Neural cell (in vitro differentiated cells): Measurements from ENCODE around the gene TECPR2. TPM values are rescaled to one million over a fixed set of nuclear protein-coding genes. Genes with fewer than 3 reads are reported as not detected.

Source experiments
- H2AFZ ChIP-seq: fragments of 200-600, 300-800 bp; sonication (generic), shearing (Covaris generic); 2 replicates; pipeline ENCODE4 v1.6.0; 2014; ENCODE audit warnings: low read depth, mild to moderate bottlenecking, antibody characterized with exemption, low read length, moderate library complexity
- H3F3A ChIP-seq: fragments of 200-600 bp; shearing (Covaris generic); 2 replicates; pipeline ENCODE4 v1.6.1; 2016; ENCODE audit warnings: mild to moderate bottlenecking, moderate library complexity, mixed read lengths, antibody characterized with exemption, low read length; ENCODE audit not compliant: insufficient read depth, poor library complexity, severe bottlenecking
- H3K27ac ChIP-seq: fragments of 200-600, 300-800 bp; sonication (generic), shearing (Covaris generic); 2 replicates; pipeline ENCODE4 v1.5.1; 2014; ENCODE audit warnings: mild to moderate bottlenecking, low read length, moderate library complexity
- H3K27me3 ChIP-seq: fragments of 300-800, 200-600 bp; sonication (generic), shearing (Covaris generic); 2 replicates; pipeline ENCODE4 v1.6.0; 2014; ENCODE audit warnings: mild to moderate bottlenecking, low read depth, low read length, moderate library complexity; ENCODE audit not compliant: insufficient read depth
- H3K36me3 ChIP-seq: fragments of 300-800, 200-600 bp; sonication (generic), shearing (Covaris generic); 2 replicates; pipeline ENCODE4 v1.5.1; 2014; ENCODE audit warnings: mild to moderate bottlenecking, antibody characterized with exemption, low read length, moderate library complexity; ENCODE audit not compliant: insufficient read depth
- H3K4me2 ChIP-seq: fragments of 300-800, 200-600 bp; sonication (generic), shearing (Covaris generic); 2 replicates; pipeline ENCODE4 v1.6.0; 2014; ENCODE audit warnings: mild to moderate bottlenecking, low read length
- H3K4me3 ChIP-seq: fragments of 300-800, 200-600 bp; sonication (generic), shearing (Covaris generic); 2 replicates; pipeline ENCODE4 v1.5.1; 2014; ENCODE audit warnings: mild to moderate bottlenecking, low read length, moderate library complexity
- H3K79me2 ChIP-seq: fragments of 200-600 bp; shearing (Covaris generic); replicated peaks from 2 replicates; pipeline ENCODE4 v1.6.0; 2014; ENCODE audit warnings: mild to moderate bottlenecking, low read length, moderate library complexity; ENCODE audit not compliant: insufficient read depth
- H3K9ac ChIP-seq: fragments of 300-800, 200-600 bp; sonication (generic), shearing (Covaris generic); 2 replicates; pipeline ENCODE4 v1.6.1; 2016; ENCODE audit warnings: mild to moderate bottlenecking, low read length, mixed read lengths
- H3K9me2 ChIP-seq: fragments of 200-600 bp; shearing (Covaris generic); 2 replicates; pipeline ENCODE4 v1.6.1; 2016; ENCODE audit warnings: mild to moderate bottlenecking, low read length, mixed read lengths; ENCODE audit not compliant: insufficient read depth
- H3K9me3 ChIP-seq: fragments of 200-600, 300-800 bp; sonication (generic), shearing (Covaris generic); 2 replicates; pipeline ENCODE4 v1.6.1; 2016; ENCODE audit warnings: mild to moderate bottlenecking, mixed run types, low read length, moderate library complexity, mixed read lengths
- H4K20me1 ChIP-seq: fragments of 200-600 bp; shearing (Covaris generic); 2 replicates; pipeline ENCODE4 v1.6.1; 2016; ENCODE audit warnings: mild to moderate bottlenecking, mixed run types; ENCODE audit not compliant: insufficient read depth
- EP300 ChIP-seq: fragments of 450-650 bp; conservative IDR thresholded peaks from 2 replicates; pipeline ENCODE4 v1.6.1; 2014; ENCODE audit warnings: antibody characterized with exemption, mild to moderate bottlenecking, moderate library complexity; ENCODE audit not compliant: poor library complexity, severe bottlenecking
- EZH2 ChIP-seq: fragments of 200-600, 300-800 bp; shearing (Covaris generic), sonication (generic); IDR thresholded peaks from 2 replicates; pipeline ENCODE4 v1.6.1; 2014; ENCODE audit warnings: antibody characterized with exemption, low read length, borderline replicate concordance, mild to moderate bottlenecking; ENCODE audit not compliant: insufficient read depth, poor library complexity, severe bottlenecking
- MXI1 ChIP-seq: fragments of 450-650 bp; conservative IDR thresholded peaks from 2 replicates; pipeline ENCODE4 v1.6.1; 2014; ENCODE audit warnings: antibody characterized with exemption, mild to moderate bottlenecking; ENCODE audit not compliant: poor library complexity, severe bottlenecking
- POLR2AphosphoS5 ChIP-seq: IDR thresholded peaks from 2 replicates; pipeline ENCODE4 v1.6.1; 2012
- RAD21 ChIP-seq: fragments of 450-650 bp; conservative IDR thresholded peaks from 2 replicates; pipeline ENCODE4 v1.6.1; 2014; ENCODE audit warnings: antibody characterized with exemption, mild to moderate bottlenecking, moderate library complexity
- SMC3 ChIP-seq: fragments of 450-650 bp; conservative IDR thresholded peaks from 2 replicates; pipeline ENCODE4 v1.6.1; 2014; ENCODE audit warnings: antibody characterized with exemption, mild to moderate bottlenecking, moderate library complexity; ENCODE audit not compliant: poor library complexity
- TAF1 ChIP-seq: IDR thresholded peaks from 2 replicates; pipeline ENCODE4 v1.6.1; 2012; ENCODE audit warnings: low read depth
- polyA plus RNA-seq: library from polyadenylated mRNA; depleted of rRNA; stranded (reverse); fragments of >200 nt; gene quantifications from 2 replicates; pipeline ENCODE4 v1.2.3, GENCODE V29; 2014
- TF ChIP-seq, protein P1 (sequence below): IDR thresholded peaks from 2 replicates; pipeline ENCODE4 v1.6.1; 2012; ENCODE audit warnings: borderline replicate concordance
- TF ChIP-seq, protein P2 (sequence below): fragments of 450-650 bp; IDR thresholded peaks from 2 replicates; pipeline ENCODE4 v1.5.1; 2014; ENCODE audit warnings: antibody characterized with exemption, mild to moderate bottlenecking, moderate library complexity; ENCODE audit not compliant: poor library complexity, severe bottlenecking

TECPR2 gene
- polyA plus RNA-seq, 1 donor from 2014 or later, result 7.0 TPM

DNA sequence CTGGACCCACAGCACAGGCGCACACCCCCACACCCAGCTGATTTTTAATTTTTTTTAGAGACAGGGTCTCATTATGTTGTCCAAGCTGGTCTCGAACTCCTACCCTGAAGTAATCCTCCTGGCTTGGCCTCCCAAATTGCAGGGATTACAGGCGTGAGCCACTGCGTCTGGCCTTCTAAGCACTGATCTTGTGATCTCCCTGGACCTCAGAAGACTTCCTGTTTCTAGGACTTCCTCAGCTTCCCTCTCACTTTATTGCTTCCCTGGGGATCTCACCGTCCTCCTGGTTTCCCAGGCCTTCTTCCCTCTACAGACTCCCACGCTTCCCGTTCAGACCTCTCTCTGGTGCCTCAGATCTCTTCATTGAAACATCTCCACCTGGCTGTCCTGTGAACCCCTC, 29.4 kb upstream of the TECPR2 start:
- Histone ChIP-seq H3K79me2 (no peaks in the 10 kb centered on the region), H3K9ac (no peak overlapping the region), H3K27ac (no peak overlapping the region), H3K9me3 (no peaks in the 10 kb centered on the region), H2AFZ (no peak overlapping the region), H3K27me3 (no peaks in the 10 kb centered on the region), H3K4me3 (no peak overlapping the region), H3K9me2 (no peaks in the 10 kb centered on the region), H3K4me2 (no peak overlapping the region), H3K36me3 (no peaks in the 10 kb centered on the region), H4K20me1 (no peaks in the 10 kb centered on the region), H3F3A (no peaks in the 10 kb centered on the region)
- TF ChIP-seq, protein P1, sequence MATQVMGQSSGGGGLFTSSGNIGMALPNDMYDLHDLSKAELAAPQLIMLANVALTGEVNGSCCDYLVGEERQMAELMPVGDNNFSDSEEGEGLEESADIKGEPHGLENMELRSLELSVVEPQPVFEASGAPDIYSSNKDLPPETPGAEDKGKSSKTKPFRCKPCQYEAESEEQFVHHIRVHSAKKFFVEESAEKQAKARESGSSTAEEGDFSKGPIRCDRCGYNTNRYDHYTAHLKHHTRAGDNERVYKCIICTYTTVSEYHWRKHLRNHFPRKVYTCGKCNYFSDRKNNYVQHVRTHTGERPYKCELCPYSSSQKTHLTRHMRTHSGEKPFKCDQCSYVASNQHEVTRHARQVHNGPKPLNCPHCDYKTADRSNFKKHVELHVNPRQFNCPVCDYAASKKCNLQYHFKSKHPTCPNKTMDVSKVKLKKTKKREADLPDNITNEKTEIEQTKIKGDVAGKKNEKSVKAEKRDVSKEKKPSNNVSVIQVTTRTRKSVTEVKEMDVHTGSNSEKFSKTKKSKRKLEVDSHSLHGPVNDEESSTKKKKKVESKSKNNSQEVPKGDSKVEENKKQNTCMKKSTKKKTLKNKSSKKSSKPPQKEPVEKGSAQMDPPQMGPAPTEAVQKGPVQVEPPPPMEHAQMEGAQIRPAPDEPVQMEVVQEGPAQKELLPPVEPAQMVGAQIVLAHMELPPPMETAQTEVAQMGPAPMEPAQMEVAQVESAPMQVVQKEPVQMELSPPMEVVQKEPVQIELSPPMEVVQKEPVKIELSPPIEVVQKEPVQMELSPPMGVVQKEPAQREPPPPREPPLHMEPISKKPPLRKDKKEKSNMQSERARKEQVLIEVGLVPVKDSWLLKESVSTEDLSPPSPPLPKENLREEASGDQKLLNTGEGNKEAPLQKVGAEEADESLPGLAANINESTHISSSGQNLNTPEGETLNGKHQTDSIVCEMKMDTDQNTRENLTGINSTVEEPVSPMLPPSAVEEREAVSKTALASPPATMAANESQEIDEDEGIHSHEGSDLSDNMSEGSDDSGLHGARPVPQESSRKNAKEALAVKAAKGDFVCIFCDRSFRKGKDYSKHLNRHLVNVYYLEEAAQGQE, result no peak
- TF ChIP-seq TAF1 (no peak), EZH2 (no peak), POLR2AphosphoS5 (no peak), RAD21 (no peak), SMC3 (no peak), EP300 (no peak), MXI1 (no peak)
- TF ChIP-seq, protein P2, sequence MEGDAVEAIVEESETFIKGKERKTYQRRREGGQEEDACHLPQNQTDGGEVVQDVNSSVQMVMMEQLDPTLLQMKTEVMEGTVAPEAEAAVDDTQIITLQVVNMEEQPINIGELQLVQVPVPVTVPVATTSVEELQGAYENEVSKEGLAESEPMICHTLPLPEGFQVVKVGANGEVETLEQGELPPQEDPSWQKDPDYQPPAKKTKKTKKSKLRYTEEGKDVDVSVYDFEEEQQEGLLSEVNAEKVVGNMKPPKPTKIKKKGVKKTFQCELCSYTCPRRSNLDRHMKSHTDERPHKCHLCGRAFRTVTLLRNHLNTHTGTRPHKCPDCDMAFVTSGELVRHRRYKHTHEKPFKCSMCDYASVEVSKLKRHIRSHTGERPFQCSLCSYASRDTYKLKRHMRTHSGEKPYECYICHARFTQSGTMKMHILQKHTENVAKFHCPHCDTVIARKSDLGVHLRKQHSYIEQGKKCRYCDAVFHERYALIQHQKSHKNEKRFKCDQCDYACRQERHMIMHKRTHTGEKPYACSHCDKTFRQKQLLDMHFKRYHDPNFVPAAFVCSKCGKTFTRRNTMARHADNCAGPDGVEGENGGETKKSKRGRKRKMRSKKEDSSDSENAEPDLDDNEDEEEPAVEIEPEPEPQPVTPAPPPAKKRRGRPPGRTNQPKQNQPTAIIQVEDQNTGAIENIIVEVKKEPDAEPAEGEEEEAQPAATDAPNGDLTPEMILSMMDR, result no peak

DNA sequence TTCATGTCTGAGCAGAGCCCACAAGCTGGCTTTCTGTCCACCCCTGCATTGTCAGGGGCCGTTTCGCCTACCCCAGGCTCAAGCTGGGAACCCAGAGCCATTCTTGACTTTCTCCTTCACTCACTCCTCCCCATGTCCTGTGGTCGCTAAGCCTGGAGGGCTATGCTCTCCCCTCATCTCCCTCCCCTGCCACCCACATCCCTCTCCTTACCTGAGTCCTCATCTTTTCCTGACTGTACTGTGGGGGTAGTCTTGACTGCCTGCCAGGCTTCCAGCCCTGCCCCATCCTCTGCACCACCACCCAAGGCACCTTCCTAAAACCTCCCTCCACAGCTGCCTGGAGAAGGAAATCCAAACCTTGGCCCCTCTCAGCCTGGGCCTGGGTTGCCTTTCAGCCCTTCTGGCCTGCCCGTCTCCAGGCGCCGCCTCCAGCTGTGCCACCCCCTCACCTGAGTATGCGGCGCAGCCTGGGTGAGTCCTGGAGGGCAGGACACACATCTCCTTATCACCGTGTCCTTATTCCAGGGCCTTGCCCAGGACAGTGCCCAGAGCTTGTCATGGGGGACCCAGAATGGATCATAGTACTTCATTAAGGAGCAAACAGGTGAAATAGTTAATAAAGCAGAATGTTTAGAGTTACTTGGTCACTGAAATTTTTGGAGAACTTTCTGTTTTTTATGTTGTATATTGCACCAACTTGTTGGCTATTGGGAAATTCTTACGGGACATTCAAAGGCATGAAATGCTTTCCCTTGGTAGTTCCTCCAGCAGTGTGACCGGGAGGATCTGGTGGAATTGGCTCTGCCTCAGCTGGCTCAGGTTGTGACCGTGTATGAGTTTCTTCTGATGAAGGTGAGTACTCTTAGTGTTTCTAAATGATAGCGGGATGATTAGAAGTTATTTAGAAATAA, 28.7 kb upstream of the TECPR2 start:
- no peaks in the 10 kb centered on the region for H4K20me1 ChIP-seq
- H3K27ac ChIP-seq, result no peak overlapping the region
- H3K27me3 ChIP-seq, result no peaks in the 10 kb centered on the region
- H3F3A ChIP-seq, result no peaks in the 10 kb centered on the region
- no peaks in the 10 kb centered on the region for H3K79me2 ChIP-seq
- no peak overlapping the region for H3K9ac ChIP-seq
- H3K36me3 ChIP-seq, result no peaks in the 10 kb centered on the region
- H2AFZ ChIP-seq, result no peak overlapping the region
- TF ChIP-seq SMC3, result no peak
- no peak for TF ChIP-seq POLR2AphosphoS5
- TF ChIP-seq, protein P1, result no peak
- TF ChIP-seq EP300, result no peak
- TF ChIP-seq, protein P2, result no peak
- no peak for TF ChIP-seq EZH2
- no peak for TF ChIP-seq MXI1
- no peak overlapping the region for H3K4me3 ChIP-seq
- no peaks in the 10 kb centered on the region for H3K9me2 ChIP-seq
- H3K4me2 ChIP-seq, result no peak overlapping the region
- no peaks in the 10 kb centered on the region for H3K9me3 ChIP-seq
